T-cell (primary cell): Measurements from ENCODE around the gene ADTRP. TPM values are rescaled to one million over a fixed set of nuclear protein-coding genes. Genes with fewer than 3 reads are reported as not detected.

ENCODE experiments used
- ATAC-seq, 4 experiments: fragments of 200-7000 bp in 3 of 4; fragments of 150-1000 bp in 1 of 4; cut with Tn5 transposase; replicated peaks in 1 of 4; 1 replicate in 3 of 4; 2 replicates in 1 of 4; pipeline ENCODE4 v1.10.0; 2021; ENCODE audit warnings: moderate library complexity in 3 of 4, mild to moderate bottlenecking in 2 of 4, moderate number of reproducible peaks in 1 of 4
- CTCF ChIA-PET, 2 donors: fragments of 300-600 bp; sonication (Branson Sonifier 250); formaldehyde crosslinking; loops; one replicate each; lab custom pipeline; 2022; ENCODE audit warnings: antibody characterized with exemption in 2 of 2; lab: Charles Lee
- POLR2A ChIA-PET, 2 donors: fragments of 300-600 bp; sonication (Branson Sonifier 250); formaldehyde crosslinking; loops; one replicate each; lab custom pipeline; 2022; ENCODE audit warnings: antibody characterized with exemption in 2 of 2; lab: Charles Lee
- DNase-seq, 35 experiments: peaks; one replicate each; pipeline versions ENCODE4 v3.0.0 to v3.0.0-alpha.2; 2013 to 2023
- H3K27ac ChIP-seq: one replicate; pipeline ENCODE4 v1.5.1; 2013; ENCODE audit warnings: low read length
- H3K27me3 ChIP-seq, 2 experiments: replicated peaks in 1 of 2; 1 replicate in 1 of 2; 2 replicates in 1 of 2; pipeline versions ENCODE4 v1.6.1 to v1.7.0; 2013; ENCODE audit warnings: low read length in 1 of 2, mixed read lengths in 1 of 2; ENCODE audit not compliant: control insufficient read depth in 2 of 2, insufficient read depth in 2 of 2; ENCODE audit errors: extremely low read depth in 1 of 2
- H3K36me3 ChIP-seq, 2 donors: 1 replicate in 1 of 2; 2 replicates in 1 of 2; pipeline versions ENCODE4 v1.6.1 to v1.7.0; 2013; ENCODE audit warnings: low read length in 1 of 2; ENCODE audit not compliant: control insufficient read depth in 2 of 2, insufficient read depth in 1 of 2; ENCODE audit errors: extremely low read depth in 1 of 2
- H3K4me1 ChIP-seq, 2 experiments: 1 replicate in 1 of 2; 2 replicates in 1 of 2; pipeline versions ENCODE4 v1.6.1 to v1.7.0; 2013; ENCODE audit warnings: low read length in 2 of 2, mixed read lengths in 1 of 2; ENCODE audit not compliant: insufficient read depth in 2 of 2, control insufficient read depth in 1 of 2; ENCODE audit errors: extremely low read depth in 1 of 2
- H3K4me3 ChIP-seq, 2 donors: 1 replicate in 1 of 2; 2 replicates in 1 of 2; pipeline versions ENCODE4 v1.5.1 to v1.7.0; 2013; ENCODE audit warnings: mild to moderate bottlenecking in 2 of 2, low read length in 1 of 2, moderate library complexity in 1 of 2; ENCODE audit not compliant: control insufficient read depth in 1 of 2; ENCODE audit errors: extremely low read depth in 1 of 2
- H3K9me3 ChIP-seq: 2 replicates; pipeline ENCODE4 v1.7.0; 2013
- H3K27ac Mint-ChIP-seq, 2 donors: one replicate each; pipeline ENCODE4 v1.8.0; 2020 to 2021; ENCODE audit warnings: mild to moderate bottlenecking in 2 of 2, mixed read lengths in 2 of 2
- H3K27me3 Mint-ChIP-seq, 2 donors: one replicate each; pipeline ENCODE4 v1.8.0; 2021 to 2022; ENCODE audit warnings: mixed read lengths in 2 of 2
- H3K36me3 Mint-ChIP-seq: one replicate; pipeline ENCODE4 v1.8.0; 2021; ENCODE audit warnings: mixed read lengths
- H3K4me1 Mint-ChIP-seq, 3 donors: one replicate each; pipeline ENCODE4 v1.8.0; 2020 to 2022; ENCODE audit warnings: mixed read lengths in 3 of 3, mild to moderate bottlenecking in 1 of 3
- H3K4me3 Mint-ChIP-seq, 3 donors: one replicate each; pipeline ENCODE4 v1.8.0; 2020 to 2022; ENCODE audit warnings: mild to moderate bottlenecking in 3 of 3, mixed read lengths in 3 of 3, moderate library complexity in 3 of 3
- H3K9me3 Mint-ChIP-seq, 3 donors: one replicate each; pipeline ENCODE4 v1.8.0; 2020 to 2022; ENCODE audit warnings: mixed read lengths in 3 of 3
- WGBS: methylation state at CpG from one replicate; pipeline ENCODE4 v1.1.5; 2013; ENCODE audit warnings: missing lambda C conversion rate; ENCODE audit not compliant: insufficient coverage; 5-methylcytosine and 5-hydroxymethylcytosine counted together
- total RNA-seq, 35 experiments: library from RNA in 6 of 35; stranded (reverse) in 6 of 35; fragments of 120-200 nt in 1 of 35; gene quantifications; one replicate each; pipeline versions ENCODE4 v1.2.1 to v1.2.4 and lab custom pipeline; 2013 to 2026

Gene ADTRP
- total RNA-seq, 5 donors from 2014 or later (not counting 1 experiment from before 2014, with no cell fraction given) = 23.9 to 74.7 (median 59.1) TPM

DNA sequence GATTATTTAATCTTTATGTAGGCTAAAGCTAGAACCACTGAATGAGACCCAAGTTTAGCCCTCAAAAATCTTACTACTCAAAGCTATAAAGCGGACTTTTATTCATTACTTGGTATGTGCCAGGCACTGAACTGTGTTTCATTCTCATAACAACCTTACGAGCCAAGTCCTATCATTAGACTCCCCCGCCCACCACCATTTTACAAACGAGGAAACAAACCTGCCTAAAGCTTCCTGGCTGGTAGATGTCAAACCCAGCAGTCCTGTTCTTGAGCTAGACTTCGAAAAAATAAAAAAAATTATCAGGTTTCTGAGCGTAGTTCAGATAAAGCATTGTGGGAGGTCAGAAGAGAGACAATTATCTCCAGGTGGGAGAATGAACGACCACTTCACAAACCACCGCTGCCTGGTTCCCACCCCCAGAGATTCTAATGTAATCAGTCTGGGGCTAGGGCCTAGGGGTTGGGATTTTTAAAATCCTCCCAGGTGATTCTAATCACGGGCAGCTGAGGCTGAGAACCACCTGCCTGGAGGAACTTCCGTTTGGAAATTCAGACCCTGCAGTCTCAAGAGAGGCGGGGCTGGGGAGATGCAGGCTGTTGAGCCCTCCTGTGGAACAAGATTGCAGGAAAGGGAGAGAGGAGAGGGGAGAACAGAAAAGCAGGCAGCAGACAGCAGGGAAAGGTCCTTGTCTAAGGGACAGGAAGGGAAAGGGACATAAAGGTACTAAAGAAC, 8.6 kb downstream of the ADTRP start:
- POLR2A ChIA-PET = no interaction called here
- Histone ChIP-seq H3K27me3 (peaks cover 0 to 18% of the 10 kb centered on the region in 2 experiments), H3K9me3 (no peaks in the 10 kb centered on the region), H3K4me1 (no peaks in the 10 kb centered on the region), H3K27ac (no peak overlapping the region), H3K36me3 (no peaks in the 10 kb centered on the region), H3K4me3 (no peak overlapping the region)
- Mint-ChIP-seq H3K9me3 (no peaks in the 10 kb centered on the region), H3K4me3 (no peak overlapping the region), H3K4me1 (peaks cover 0 to 8% (median 1%) of the 10 kb centered on the region in 3 donors), H3K27me3 (peaks cover 0 to 2% of the 10 kb centered on the region in 2 donors), H3K36me3 (no peaks in the 10 kb centered on the region), H3K27ac (no peak overlapping the region)
- DNase-seq (no peak), ATAC-seq (no peak)
- WGBS = 95% methylated on average over 4 of the region's 11 CpGs
- CTCF ChIA-PET = interaction anchor here in 1 of 2 donors (0.5 kb wide), 1 partner anchor 320 kb away, joined by 3 read pairs; no protein-coding TSS in a partner anchor

DNA sequence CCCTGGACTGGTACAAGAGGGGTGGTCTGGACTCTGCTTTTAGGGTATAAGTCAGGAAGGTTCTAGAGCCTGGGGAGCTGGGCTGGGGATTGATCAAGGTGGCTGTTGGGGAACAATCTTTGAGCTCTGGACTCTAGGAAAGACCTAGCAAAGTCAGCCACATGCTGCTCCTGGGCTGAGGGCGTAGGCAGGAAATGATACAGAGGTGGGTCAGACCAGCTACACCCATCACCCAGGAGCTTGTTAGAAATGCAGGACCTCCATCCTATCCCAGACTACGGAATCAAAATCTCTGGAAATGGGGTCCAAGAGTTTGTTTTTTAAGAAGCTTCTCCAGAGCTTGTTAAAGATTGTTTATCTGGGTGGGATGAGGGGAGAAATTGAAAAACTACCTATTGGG, 9.4 kb downstream of the ADTRP start:
- Mint-ChIP-seq H3K4me3 (no peak overlapping the region), H3K4me1 (peaks cover 2 to 10% (median 3%) of the 10 kb centered on the region in 3 donors), H3K27ac (no peak overlapping the region), H3K27me3 (peaks cover 0 to 2% of the 10 kb centered on the region in 2 donors), H3K9me3 (no peaks in the 10 kb centered on the region), H3K36me3 (no peaks in the 10 kb centered on the region)
- ChIA-PET CTCF (interaction anchor here in 1 of 2 donors (0.5 kb wide), 1 partner anchor 320 kb away, joined by 3 read pairs; no protein-coding TSS in a partner anchor), POLR2A (no interaction called here)
- no CpG with 5 or more reads among the region's 2 CpGs for WGBS
- no peaks in the 10 kb centered on the region for H3K36me3 ChIP-seq
- peaks cover 0 to 18% of the 10 kb centered on the region in 2 experiments for H3K27me3 ChIP-seq
- H3K27ac ChIP-seq = no peak overlapping the region
- ATAC-seq (no peak), DNase-seq (no peak)
- H3K4me3 ChIP-seq = no peak overlapping the region
- H3K4me1 ChIP-seq = no peaks in the 10 kb centered on the region
- no peaks in the 10 kb centered on the region for H3K9me3 ChIP-seq

DNA sequence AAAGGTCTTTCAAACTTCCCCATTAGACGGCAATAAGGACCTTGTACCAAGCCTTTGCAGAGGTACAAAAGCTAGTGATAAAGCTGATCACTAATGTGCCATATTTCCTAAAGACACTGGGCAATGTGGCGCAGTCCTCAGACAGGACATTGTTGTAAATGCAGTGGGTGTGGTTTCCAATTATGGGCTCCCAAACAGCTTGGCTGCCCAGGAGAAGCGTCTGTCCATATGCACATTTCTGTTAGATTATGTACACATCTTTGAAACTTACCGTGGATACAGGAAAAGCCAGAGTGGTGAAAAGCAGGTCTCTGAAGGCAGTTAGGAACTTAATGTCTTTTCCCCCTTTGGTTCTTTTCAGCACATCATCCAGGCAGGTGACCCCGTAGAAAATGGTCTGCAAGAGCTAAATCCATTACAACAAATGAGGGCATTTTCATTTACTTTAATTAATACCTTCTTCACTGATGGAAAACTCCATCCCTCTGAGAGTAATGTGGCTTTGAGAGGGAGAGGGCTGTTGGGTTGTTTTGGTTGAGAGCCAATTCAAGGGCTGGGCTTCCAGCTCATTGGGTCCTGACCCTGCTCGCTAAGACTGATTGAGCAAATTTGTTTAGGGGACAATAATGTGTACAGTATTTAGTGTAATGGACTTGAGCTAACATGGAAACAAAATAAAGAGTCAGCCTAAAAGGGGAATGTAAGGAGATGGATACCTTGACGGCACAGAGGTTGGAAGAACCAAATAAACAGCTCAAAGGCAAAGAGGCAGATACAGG, 10.4 kb downstream of the ADTRP start:
- no peak for ATAC-seq
- no peak for DNase-seq
- Mint-ChIP-seq H3K4me3 (no peak overlapping the region), H3K27me3 (peaks cover 0 to 2% of the 10 kb centered on the region in 2 donors), H3K4me1 (peaks cover 4 to 21% (median 6%) of the 10 kb centered on the region in 3 donors), H3K9me3 (no peaks in the 10 kb centered on the region), H3K36me3 (no peaks in the 10 kb centered on the region), H3K27ac (no peak overlapping the region)
- peaks cover 0 to 16% of the 10 kb centered on the region in 2 experiments for H3K27me3 ChIP-seq
- CTCF ChIA-PET = interaction anchor here in 1 of 2 donors (0.6 kb wide), 1 partner anchor 633 kb away, joined by 3 read pairs; no protein-coding TSS in a partner anchor
- no peak overlapping the region for H3K4me3 ChIP-seq
- no peaks in the 10 kb centered on the region for H3K4me1 ChIP-seq
- no peak overlapping the region for H3K27ac ChIP-seq
- H3K36me3 ChIP-seq = no peaks in the 10 kb centered on the region
- 93% methylated on average over 4 of the region's 7 CpGs for whole genome bisulfite sequencing
- POLR2A ChIA-PET = no interaction called here
- H3K9me3 ChIP-seq = no peaks in the 10 kb centered on the region

DNA sequence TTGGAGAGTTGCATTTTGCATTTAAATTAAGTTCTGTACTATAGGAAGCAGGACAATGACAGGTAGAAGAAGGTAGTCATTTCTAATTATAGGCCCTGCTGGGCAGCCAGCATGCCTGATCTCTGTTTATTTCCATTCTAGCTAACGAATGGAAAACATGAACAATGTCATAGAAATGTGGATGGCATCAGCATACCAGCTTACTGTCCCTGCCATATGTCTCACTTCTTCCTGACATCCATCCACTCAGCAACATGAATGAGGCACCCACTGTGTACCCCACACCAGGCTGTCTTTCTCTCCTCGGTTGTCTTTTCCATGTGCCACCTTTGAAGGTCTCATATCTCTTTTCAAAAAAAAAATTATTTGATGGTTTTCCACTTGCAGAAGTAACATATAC, 11.1 kb downstream of the ADTRP start:
- no peaks in the 10 kb centered on the region for H3K36me3 ChIP-seq
- ATAC-seq = no peak
- no peak overlapping the region for H3K4me3 ChIP-seq
- no peak overlapping the region for H3K27ac ChIP-seq
- no peak overlapping the region for H3K27ac Mint-ChIP-seq
- WGBS = no CpG with 5 or more reads among the region's 2 CpGs
- peaks cover 0 to 2% of the 10 kb centered on the region in 2 donors for H3K27me3 Mint-ChIP-seq
- H3K4me3 Mint-ChIP-seq = no peak overlapping the region
- no peak for DNase-seq
- POLR2A ChIA-PET = no interaction called here
- H3K4me1 ChIP-seq = no peaks in the 10 kb centered on the region
- H3K36me3 Mint-ChIP-seq = no peaks in the 10 kb centered on the region
- peaks cover 4 to 24% (median 6%) of the 10 kb centered on the region in 3 donors for H3K4me1 Mint-ChIP-seq
- H3K9me3 ChIP-seq = no peaks in the 10 kb centered on the region
- CTCF ChIA-PET = no interaction called here
- no peaks in the 10 kb centered on the region for H3K9me3 Mint-ChIP-seq
- H3K27me3 ChIP-seq = peaks cover 0 to 16% of the 10 kb centered on the region in 2 experiments

DNA sequence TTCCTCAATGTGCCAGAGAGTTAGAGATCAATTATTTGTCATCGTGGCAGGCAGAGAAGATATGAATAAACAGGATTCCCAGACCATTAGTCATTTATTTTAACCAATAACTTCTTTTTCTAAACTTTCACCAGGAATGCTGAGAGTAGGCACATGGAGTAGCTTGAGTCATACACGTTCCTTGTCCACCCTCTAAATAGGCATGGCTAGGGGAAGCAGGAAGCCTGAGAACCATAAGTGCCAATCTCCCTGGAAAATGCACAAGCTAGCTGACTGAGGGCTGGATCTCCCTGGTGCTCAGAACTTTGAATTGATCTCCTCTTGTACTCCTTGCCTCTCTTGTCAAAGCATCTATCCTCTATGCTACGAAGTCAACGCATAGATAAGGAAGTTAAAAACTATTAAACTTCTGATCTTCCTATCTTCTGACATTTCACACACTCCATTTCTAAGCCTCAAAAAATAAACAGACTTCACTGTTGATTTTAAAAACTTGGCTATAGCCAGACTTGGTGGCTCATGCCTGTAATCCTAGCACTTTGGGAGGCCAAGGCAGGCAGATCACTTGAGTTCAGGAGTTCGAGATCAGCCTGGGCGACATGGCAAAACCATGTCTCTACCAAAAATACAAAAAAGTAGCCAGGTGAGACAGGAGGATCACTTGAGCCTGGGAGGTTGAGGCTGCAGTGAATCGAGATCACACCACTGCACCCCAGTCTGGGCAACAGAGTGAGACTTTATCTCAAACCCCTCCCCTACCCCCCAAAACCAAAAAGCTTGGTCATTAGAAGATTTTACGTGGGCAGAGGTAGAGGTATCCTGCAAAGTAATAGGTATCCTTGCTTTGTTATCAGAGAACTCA, 11.8 kb downstream of the ADTRP start:
- H3K4me1 Mint-ChIP-seq = peaks cover 4 to 24% (median 6%) of the 10 kb centered on the region in 3 donors
- H3K36me3 Mint-ChIP-seq = no peaks in the 10 kb centered on the region
- DNase-seq (no peak), ATAC-seq (no peak)
- H3K9me3 Mint-ChIP-seq = no peaks in the 10 kb centered on the region
- Histone ChIP-seq H3K27me3 (peaks cover 0 to 16% of the 10 kb centered on the region in 2 experiments), H3K36me3 (no peaks in the 10 kb centered on the region), H3K4me3 (no peak overlapping the region), H3K27ac (no peak overlapping the region), H3K9me3 (no peaks in the 10 kb centered on the region), H3K4me1 (no peaks in the 10 kb centered on the region)
- H3K27me3 Mint-ChIP-seq = peaks cover 0 to 2% of the 10 kb centered on the region in 2 donors
- ChIA-PET CTCF (no interaction called here), POLR2A (no interaction called here)
- H3K4me3 Mint-ChIP-seq = no peak overlapping the region
- H3K27ac Mint-ChIP-seq = no peak overlapping the region
- 80% methylated on average over 1 of the region's 8 CpGs for WGBS

DNA sequence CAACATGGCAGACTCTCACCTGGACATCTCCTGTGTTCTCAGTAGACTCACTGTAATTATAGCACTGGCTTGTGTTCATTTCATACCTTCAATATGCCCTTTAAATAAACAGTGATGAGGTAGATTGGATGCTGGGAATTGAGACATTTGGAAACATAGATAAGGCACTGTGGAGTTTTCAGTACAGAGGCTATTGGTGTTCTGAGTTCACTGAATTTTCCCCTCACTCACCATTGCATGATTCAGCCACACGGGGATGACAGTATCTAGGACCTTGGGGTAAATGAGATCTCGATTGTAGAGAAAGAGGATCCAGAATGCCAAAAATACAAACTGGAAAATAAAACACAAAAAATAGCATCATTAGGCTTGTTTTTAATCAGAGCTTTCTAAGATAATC, 12.6 kb downstream of the ADTRP start:
- Mint-ChIP-seq H3K36me3 (no peaks in the 10 kb centered on the region), H3K4me3 (no peak overlapping the region), H3K9me3 (no peaks in the 10 kb centered on the region), H3K27ac (no peak overlapping the region), H3K27me3 (peaks cover 0 to 2% of the 10 kb centered on the region in 2 donors), H3K4me1 (peaks cover 4 to 24% (median 6%) of the 10 kb centered on the region in 3 donors)
- Histone ChIP-seq H3K4me3 (no peak overlapping the region), H3K27me3 (peaks cover 0 to 13% of the 10 kb centered on the region in 2 experiments), H3K4me1 (no peaks in the 10 kb centered on the region), H3K36me3 (no peaks in the 10 kb centered on the region), H3K9me3 (no peaks in the 10 kb centered on the region), H3K27ac (no peak overlapping the region)
- DNase-seq = no peak
- WGBS = no CpG with 5 or more reads among the region's 2 CpGs
- ATAC-seq = no peak
- POLR2A ChIA-PET = no interaction called here
- CTCF ChIA-PET = no interaction called here
